ENCODE results near the gene OR52L1. TPM values are rescaled to one million over a fixed set of nuclear protein-coding genes. Genes with fewer than 3 reads are reported as not detected.

OR52L1 gene
- not detected in 3 replicates for polyA plus RNA-seq
- polyA plus RNA-seq (2011; ENCODE audit: low read depth) = not detected
- not detected in 2 replicates for polyA plus RNA-seq (2011; cell fraction: cytosol; rRNA removed)
- not detected in 2 replicates for polyA plus RNA-seq (2011; cell fraction: nucleus; rRNA removed)
- not detected in 2 replicates for polyA plus RNA-seq (2012; ENCODE audit: low replicate concordance)
- not detected in 3 replicates for polyA minus RNA-seq
- polyA minus RNA-seq (2011; cell fraction: cytosol; rRNA and poly(A)+ RNA removed) = not detected
- not detected in 2 replicates for polyA minus RNA-seq (2011; cell fraction: nucleus; rRNA and poly(A)+ RNA removed)

- Histone ChIP-seq H3K27ac (ENCODE audit: control insufficient read depth, insufficient read depth, low read length) (no peak within 1 kb of the TSS), H3K4me3 (ENCODE audit: control insufficient read depth in 2 of 3, extremely low read depth in 1 of 3, insufficient read depth in 2 of 3, low read depth in 1 of 3, low read length in 3 of 3) (no peak within 1 kb of the TSS), H2AFZ (ENCODE audit: control insufficient read depth, low read length) (no peak within 1 kb of the TSS), H3K4me1 (ENCODE audit: control insufficient read depth, extremely low read depth, insufficient read depth, low read length) (no peaks in the 10 kb centered on the region), H3K36me3 (ENCODE audit: control insufficient read depth in 2 of 2, extremely low read depth in 1 of 2, insufficient read depth in 2 of 2, low read length in 2 of 2) (no peaks in the 10 kb centered on the region), H3K79me2 (ENCODE audit: control insufficient read depth, insufficient read depth, low read length) (no peaks in the 10 kb centered on the region), H3K4me2 (ENCODE audit: control insufficient read depth, extremely low read depth, insufficient read depth, low read depth, low read length) (no peak within 1 kb of the TSS), H3K27me3 (ENCODE audit: control insufficient read depth, extremely low read depth, insufficient read depth, low read length) (no peaks in the 10 kb centered on the region), H3K9me1 (ENCODE audit: control insufficient read depth, extremely low read depth, insufficient read depth, low read length) (no peaks in the 10 kb centered on the region), H3K9ac (ENCODE audit: control insufficient read depth, extremely low read depth, insufficient read depth, low read length) (no peak within 1 kb of the TSS), H4K20me1 (ENCODE audit: control insufficient read depth, extremely low read depth, insufficient read depth, low read length) (no peaks in the 10 kb centered on the region), H3K9me3 (ENCODE audit: control insufficient read depth, low read depth, low read length) (no peaks in the 10 kb centered on the region)
- dilution Hi-C loops (cut with MboI; ENCODE audit: extremely low pct_ligation_motif_present, low sequenced_read_pairs) = no loop called here
- DNase-seq (ENCODE audit: low read depth, low spot score) (no peak), FAIRE-seq (no peak)
- TF ChIP-seq EZH2 (IDR thresholded peaks at IDR 0.05; ENCODE audit: low read length) (no peak), CTCF (optimal IDR thresholded peaks at IDR 0.05 in 1 of 3, IDR thresholded peaks at IDR 0.05 in 1 of 3, conservative IDR thresholded peaks at IDR 0.05 in 1 of 3; ENCODE audit: extremely low read depth in 1 of 3, insufficient read depth in 2 of 3, low read length in 3 of 3) (no peak)
Measured at GRCh38 chr11:5986885-5987284, at the start of gene OR52L1. OR52L1 (minus strand) TSS chr11:5986985; CDS start chr11:5986930, 55 bp downstream.

GRCh38 chr11:6030708-6031405, 44.1 kb upstream of the OR52L1 start, which contains the start of gene OR56A1:
OR56A1 (minus strand) TSS chr11:6030758; CDS start chr11:6027692, 3,066 bp downstream.
- no peaks in the 10 kb centered on the region for H3K9me1 ChIP-seq (ENCODE audit: control insufficient read depth, extremely low read depth, insufficient read depth, low read length)
- H4K20me1 ChIP-seq (ENCODE audit: control insufficient read depth, extremely low read depth, insufficient read depth, low read length) = no peaks in the 10 kb centered on the region
- TF ChIP-seq CTCF (optimal IDR thresholded peaks at IDR 0.05 in 1 of 3, IDR thresholded peaks at IDR 0.05 in 1 of 3, conservative IDR thresholded peaks at IDR 0.05 in 1 of 3; ENCODE audit: extremely low read depth in 1 of 3, insufficient read depth in 2 of 3, low read length in 3 of 3) (no peak), EZH2 (IDR thresholded peaks at IDR 0.05; ENCODE audit: low read length) (no peak)
- no peak within 1 kb of the TSS for H2AFZ ChIP-seq (ENCODE audit: control insufficient read depth, low read length)
- H3K27me3 ChIP-seq (ENCODE audit: control insufficient read depth, extremely low read depth, insufficient read depth, low read length) = no peaks in the 10 kb centered on the region
- no peaks in the 10 kb centered on the region for H3K36me3 ChIP-seq (ENCODE audit: control insufficient read depth in 2 of 2, extremely low read depth in 1 of 2, insufficient read depth in 2 of 2, low read length in 2 of 2)
- DNase-seq (ENCODE audit: low read depth, low spot score) = no peak
- FAIRE-seq = no peak
- no peak within 1 kb of the TSS for H3K4me2 ChIP-seq (ENCODE audit: control insufficient read depth, extremely low read depth, insufficient read depth, low read depth, low read length)
- no peaks in the 10 kb centered on the region for H3K79me2 ChIP-seq (ENCODE audit: control insufficient read depth, insufficient read depth, low read length)
- H3K9me3 ChIP-seq (ENCODE audit: control insufficient read depth, low read depth, low read length) = no peaks in the 10 kb centered on the region
- no peak within 1 kb of the TSS for H3K27ac ChIP-seq (ENCODE audit: control insufficient read depth, insufficient read depth, low read length)
- no peak within 1 kb of the TSS for H3K4me3 ChIP-seq (ENCODE audit: control insufficient read depth in 2 of 3, extremely low read depth in 1 of 3, insufficient read depth in 2 of 3, low read depth in 1 of 3, low read length in 3 of 3)
- dilution Hi-C loops (cut with MboI; ENCODE audit: extremely low pct_ligation_motif_present, low sequenced_read_pairs) = no loop called here
- no peak within 1 kb of the TSS for H3K9ac ChIP-seq (ENCODE audit: control insufficient read depth, extremely low read depth, insufficient read depth, low read length)
- H3K4me1 ChIP-seq (ENCODE audit: control insufficient read depth, extremely low read depth, insufficient read depth, low read length) = no peaks in the 10 kb centered on the region
